Gastroesophageal sphincter (tissue), 4 donors: ENCODE data around the gene PIGS. TPM values are rescaled to one million over a fixed set of nuclear protein-coding genes. Genes with fewer than 3 reads are reported as not detected.

Experiments
- ATAC-seq: fragments of 150-250 bp; one replicate; pipeline ENCODE4 v1.9.1; 2016; ENCODE audit warnings: mild to moderate bottlenecking, moderate library complexity
- H3K27ac ChIP-seq, 4 donors: fragments of 200-600 bp; sonication (generic) in 3 of 4; 1 replicate in 3 of 4; 2 replicates in 1 of 4; pipeline ENCODE4 v1.5.1; 2016 to 2019
- H3K27me3 ChIP-seq: fragments of 200-600 bp; sonication (generic); one replicate; pipeline ENCODE4 v1.5.1; 2019
- H3K36me3 ChIP-seq, 2 donors: fragments of 200-600 bp; sonication (generic); one replicate each; pipeline ENCODE4 v1.5.1; 2019; ENCODE audit warnings: control low read depth in 1 of 2
- H3K4me1 ChIP-seq, 3 donors: fragments of 200-600 bp; sonication (generic); 1 replicate in 2 of 3; 2 replicates in 1 of 3; pipeline ENCODE4 v1.5.1; 2016 to 2019; ENCODE audit warnings: control low read depth in 2 of 3
- H3K4me3 ChIP-seq, 2 donors: fragments of 200-600 bp; sonication (generic); one replicate each; pipeline ENCODE4 v1.5.1; 2019; ENCODE audit warnings: mild to moderate bottlenecking in 1 of 2, moderate library complexity in 1 of 2
- H3K9me3 ChIP-seq, 3 donors: fragments of 200-600 bp; sonication (generic); one replicate each; pipeline ENCODE4 v1.5.1; 2017 to 2019; ENCODE audit warnings: control low read depth in 2 of 3
- EP300 ChIP-seq: sonication (generic); formaldehyde crosslinking; IDR thresholded peaks from one replicate; pipeline ENCODE4 v1.6.1; 2017; ENCODE audit warnings: antibody characterized with exemption, mild to moderate bottlenecking
- POLR2A ChIP-seq, 2 donors: fragments of 450-650 bp; IDR thresholded peaks; one replicate each; pipeline ENCODE4 v1.6.1; 2017; ENCODE audit warnings: antibody characterized with exemption in 2 of 2, mild to moderate bottlenecking in 2 of 2, moderate library complexity in 1 of 2
- POLR2AphosphoS5 ChIP-seq: sonication (generic); formaldehyde crosslinking; IDR thresholded peaks from one replicate; pipeline ENCODE4 v1.6.1; 2017; ENCODE audit warnings: antibody characterized with exemption
- WGBS, 2 donors: methylation state at CpG; one replicate each; pipeline ENCODE4 v1.1.5; 2018; ENCODE audit warnings: low coverage in 1 of 2; 5-methylcytosine and 5-hydroxymethylcytosine counted together
- total RNA-seq, 4 donors: library from RNA; depleted of rRNA; stranded (reverse); fragments of >200 nt; gene quantifications; one replicate each; pipeline ENCODE4 v1.1.0, GENCODE V29; 2016
- TF ChIP-seq, protein P1 (sequence below), 4 experiments: fragments of 200-600 bp in 2 of 4; fragments of 450-650 bp in 2 of 4; sonication (generic) in 1 of 4; IDR thresholded peaks; one replicate each; pipeline ENCODE4 v1.5.1; 2017 to 2019; ENCODE audit warnings: antibody characterized with exemption in 4 of 4, mild to moderate bottlenecking in 2 of 4, moderate library complexity in 2 of 4

The PIGS gene
- total RNA-seq, 4 donors from 2014 or later: 40.8 to 90.4 (median 64.5) TPM

DNA sequence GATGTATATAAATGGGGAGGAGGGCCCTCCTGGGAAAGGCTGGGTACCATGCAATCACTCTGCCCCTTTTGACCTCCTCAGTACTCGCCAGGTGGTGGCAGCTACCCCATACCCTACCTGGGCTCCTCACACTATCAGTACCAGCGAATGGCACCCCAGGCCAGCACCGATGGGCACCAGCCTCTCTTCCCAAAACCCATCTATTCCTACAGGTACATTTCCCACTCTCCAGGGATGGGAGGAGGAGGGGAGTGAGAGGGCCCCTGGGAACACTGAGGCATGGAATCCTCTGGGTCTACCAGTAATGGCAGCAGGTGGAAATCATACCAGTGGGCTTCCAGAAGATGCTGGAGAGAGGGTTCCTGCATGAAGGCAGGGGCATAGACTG, 42.3 kb downstream of the PIGS start:
- no peaks in the 10 kb centered on the region for H3K9me3 ChIP-seq
- ATAC-seq: no peak
- peaks cover 0 to 9% (median 0%) of the 10 kb centered on the region in 3 donors for H3K4me1 ChIP-seq

DNA sequence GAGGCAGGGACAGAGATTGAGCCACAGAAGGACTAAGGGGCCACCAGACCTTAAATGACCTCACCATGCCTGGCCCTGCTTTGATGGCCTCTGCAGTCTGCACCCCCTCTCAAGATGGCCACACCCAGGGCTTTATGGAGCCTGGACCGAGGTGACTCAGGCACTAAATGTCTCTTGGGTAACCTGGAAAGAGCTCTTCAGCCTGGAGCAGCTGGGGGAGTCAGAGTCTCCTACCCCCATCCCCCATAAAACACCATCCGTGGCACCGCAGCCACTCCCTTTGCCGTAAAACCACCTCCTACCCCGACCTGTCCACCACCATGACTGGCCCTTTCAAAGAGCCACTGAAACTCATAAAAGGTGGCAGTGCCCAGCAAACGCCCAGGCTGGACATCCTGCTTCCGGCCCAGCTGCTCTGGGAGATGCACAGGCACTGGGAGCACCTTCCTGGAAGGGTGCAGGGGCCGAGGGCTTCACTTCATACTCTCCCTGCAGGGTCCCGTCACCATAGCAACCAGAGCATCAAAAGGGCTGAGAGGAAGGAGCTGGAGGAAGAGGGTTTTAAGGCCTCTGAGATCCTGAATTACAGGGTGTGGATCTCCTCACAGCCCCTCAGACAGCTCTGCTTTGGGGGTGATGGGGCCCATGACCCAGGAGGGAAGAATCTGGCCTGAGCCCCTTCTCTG, 42.9 kb downstream of the PIGS start:
- WGBS, 2 donors: 68 to 100% methylated on average over 4 of the region's 9 CpGs
- TF ChIP-seq EP300: no peak
- TF ChIP-seq POLR2A (IDR thresholded peaks at IDR 0.05): no peak
- TF ChIP-seq POLR2AphosphoS5: no peak
- TF ChIP-seq, protein P1, sequence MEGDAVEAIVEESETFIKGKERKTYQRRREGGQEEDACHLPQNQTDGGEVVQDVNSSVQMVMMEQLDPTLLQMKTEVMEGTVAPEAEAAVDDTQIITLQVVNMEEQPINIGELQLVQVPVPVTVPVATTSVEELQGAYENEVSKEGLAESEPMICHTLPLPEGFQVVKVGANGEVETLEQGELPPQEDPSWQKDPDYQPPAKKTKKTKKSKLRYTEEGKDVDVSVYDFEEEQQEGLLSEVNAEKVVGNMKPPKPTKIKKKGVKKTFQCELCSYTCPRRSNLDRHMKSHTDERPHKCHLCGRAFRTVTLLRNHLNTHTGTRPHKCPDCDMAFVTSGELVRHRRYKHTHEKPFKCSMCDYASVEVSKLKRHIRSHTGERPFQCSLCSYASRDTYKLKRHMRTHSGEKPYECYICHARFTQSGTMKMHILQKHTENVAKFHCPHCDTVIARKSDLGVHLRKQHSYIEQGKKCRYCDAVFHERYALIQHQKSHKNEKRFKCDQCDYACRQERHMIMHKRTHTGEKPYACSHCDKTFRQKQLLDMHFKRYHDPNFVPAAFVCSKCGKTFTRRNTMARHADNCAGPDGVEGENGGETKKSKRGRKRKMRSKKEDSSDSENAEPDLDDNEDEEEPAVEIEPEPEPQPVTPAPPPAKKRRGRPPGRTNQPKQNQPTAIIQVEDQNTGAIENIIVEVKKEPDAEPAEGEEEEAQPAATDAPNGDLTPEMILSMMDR (IDR thresholded peaks at IDR 0.05): no peak
- peaks cover 0 to 9% (median 0%) of the 10 kb centered on the region in 3 donors for H3K4me1 ChIP-seq

More for the DNA sequence above, 42.3 kb downstream of the PIGS start:
- TF ChIP-seq POLR2AphosphoS5: no peak
- TF ChIP-seq, protein P1 (IDR thresholded peaks at IDR 0.05): no peak
- no peak for TF ChIP-seq POLR2A (IDR thresholded peaks at IDR 0.05)
- TF ChIP-seq EP300: no peak
- WGBS, 2 donors: no CpG with 5 or more reads among the region's 3 CpGs
- Histone ChIP-seq H3K36me3 (no peaks in the 10 kb centered on the region), H3K27me3 (peaks cover 27% of the 10 kb centered on the region), H3K4me3 (no peak overlapping the region), H3K27ac (no peak overlapping the region)

DNA sequence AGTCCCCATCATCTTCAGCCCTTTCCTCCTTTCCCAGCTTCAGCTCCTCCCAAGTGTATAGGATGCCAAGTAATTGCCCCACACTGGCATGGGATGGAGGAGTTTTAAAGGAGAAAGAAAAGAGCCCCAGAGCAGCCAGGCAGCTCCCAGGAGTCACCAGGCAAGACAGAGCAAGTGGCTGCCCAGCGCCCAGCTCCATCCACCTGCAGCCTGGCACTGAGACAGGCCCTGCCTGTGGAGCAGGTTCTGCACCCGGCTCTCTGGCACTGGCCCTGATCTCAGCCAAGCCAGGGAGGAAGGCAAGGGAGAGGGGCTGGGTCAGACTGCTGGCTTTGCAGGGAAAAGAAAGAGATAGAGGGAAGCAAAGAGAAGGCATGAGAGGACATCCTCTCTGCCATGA, 43.5 kb downstream of the PIGS start:
- no peak for ATAC-seq
- peaks cover 0 to 9% (median 0%) of the 10 kb centered on the region in 3 donors for H3K4me1 ChIP-seq
- no peak for TF ChIP-seq POLR2AphosphoS5
- TF ChIP-seq POLR2A (IDR thresholded peaks at IDR 0.05): no peak
- TF ChIP-seq EP300: no peak
- TF ChIP-seq, protein P1 (IDR thresholded peaks at IDR 0.05): no peak
- no peak overlapping the region for H3K27ac ChIP-seq
- H3K36me3 ChIP-seq: no peaks in the 10 kb centered on the region
- no CpG with 5 or more reads among the region's 2 CpGs for WGBS, 2 donors
- H3K27me3 ChIP-seq: peaks cover 22% of the 10 kb centered on the region
- H3K9me3 ChIP-seq: no peaks in the 10 kb centered on the region
- H3K4me3 ChIP-seq: no peak overlapping the region

More for the DNA sequence above, 42.9 kb downstream of the PIGS start:
- no peak overlapping the region for H3K27ac ChIP-seq
- H3K36me3 ChIP-seq: no peaks in the 10 kb centered on the region
- no peak for ATAC-seq
- H3K27me3 ChIP-seq: peaks cover 27% of the 10 kb centered on the region
- no peaks in the 10 kb centered on the region for H3K9me3 ChIP-seq
- H3K4me3 ChIP-seq: no peak overlapping the region

DNA sequence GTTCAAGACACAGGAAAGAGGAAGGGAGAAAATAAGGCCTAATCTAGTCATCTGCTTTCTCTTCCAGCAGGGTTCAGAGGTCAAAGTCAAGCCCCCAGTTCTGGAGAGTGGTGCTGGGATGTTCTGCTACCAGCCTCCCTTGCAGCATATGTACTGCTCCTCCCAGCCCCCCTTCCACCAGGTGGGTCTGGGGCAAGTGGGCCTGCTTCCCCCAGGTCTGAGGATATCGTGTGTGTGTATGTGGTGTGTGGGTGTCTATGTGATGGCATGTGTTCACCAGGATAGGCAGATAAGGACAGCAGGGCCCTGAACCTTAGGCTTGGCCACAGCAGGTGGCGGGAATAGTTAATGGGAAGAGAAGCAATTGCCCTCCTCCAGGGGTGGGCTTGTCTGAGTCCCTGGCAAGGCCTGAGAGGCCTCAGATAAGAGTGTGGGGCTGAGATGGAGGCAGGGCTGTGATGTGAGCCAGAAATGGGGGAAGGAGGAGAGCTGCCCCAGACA, 44.1 kb downstream of the PIGS start:
- Histone ChIP-seq H3K27me3 (peaks cover 15% of the 10 kb centered on the region), H3K27ac (no peak overlapping the region), H3K4me3 (no peak overlapping the region), H3K36me3 (no peaks in the 10 kb centered on the region), H3K4me1 (peaks cover 0 to 9% (median 0%) of the 10 kb centered on the region in 3 donors), H3K9me3 (no peaks in the 10 kb centered on the region)
- TF ChIP-seq EP300 (no peak), POLR2A (IDR thresholded peaks at IDR 0.05) (no peak), POLR2AphosphoS5 (no peak)
- TF ChIP-seq, protein P1 (IDR thresholded peaks at IDR 0.05): no peak
- no peak for ATAC-seq
- WGBS, 2 donors: 100% methylated on average over 1 of the region's 2 CpGs; no CpG with 5 or more reads in 1 of the 2 donors

DNA sequence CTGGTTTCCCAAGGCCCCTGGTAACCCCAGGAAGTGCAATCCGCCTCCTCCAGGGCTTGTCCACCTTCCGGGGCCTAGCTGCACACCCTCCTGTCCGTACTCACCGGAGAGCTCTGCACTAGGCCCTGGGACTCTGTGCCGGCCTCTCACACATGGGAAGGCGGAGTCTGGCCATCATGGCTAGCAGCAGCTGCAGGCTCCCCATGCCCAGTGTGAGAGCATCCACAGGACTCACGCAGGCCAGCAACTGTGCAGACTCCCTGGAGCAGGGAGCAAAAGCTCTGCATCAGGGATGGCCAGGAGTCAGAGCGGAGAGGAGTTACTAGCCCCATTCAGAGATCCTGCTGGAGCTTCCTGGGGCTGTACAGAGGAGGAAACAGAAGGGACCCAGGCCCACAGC, 44.9 kb downstream of the PIGS start:
- Histone ChIP-seq H3K27me3 (peaks cover 8% of the 10 kb centered on the region), H3K4me3 (no peak overlapping the region), H3K36me3 (no peaks in the 10 kb centered on the region), H3K27ac (no peak overlapping the region), H3K9me3 (no peaks in the 10 kb centered on the region), H3K4me1 (peaks cover 0 to 9% (median 0%) of the 10 kb centered on the region in 3 donors)
- TF ChIP-seq, protein P1 (IDR thresholded peaks at IDR 0.05): no peak
- TF ChIP-seq POLR2A (IDR thresholded peaks at IDR 0.05): no peak
- no peak for TF ChIP-seq EP300
- no peak for TF ChIP-seq POLR2AphosphoS5
- WGBS, 2 donors: 100% methylated on average over 2 of the region's 8 CpGs; no CpG with 5 or more reads in 1 of the 2 donors
- ATAC-seq: no peak
